GM12872 (cell line): ENCODE results near the gene DIPK1B.

Experiments
- TF ChIP-seq, protein P1 (sequence below): IDR thresholded peaks from 3 replicates; pipeline ENCODE4 v1.5.1; 2011; ENCODE audit warnings: low read depth, mild to moderate bottlenecking, low read length, moderate library complexity; ENCODE audit not compliant: insufficient read depth

Gene DIPK1B

DNA sequence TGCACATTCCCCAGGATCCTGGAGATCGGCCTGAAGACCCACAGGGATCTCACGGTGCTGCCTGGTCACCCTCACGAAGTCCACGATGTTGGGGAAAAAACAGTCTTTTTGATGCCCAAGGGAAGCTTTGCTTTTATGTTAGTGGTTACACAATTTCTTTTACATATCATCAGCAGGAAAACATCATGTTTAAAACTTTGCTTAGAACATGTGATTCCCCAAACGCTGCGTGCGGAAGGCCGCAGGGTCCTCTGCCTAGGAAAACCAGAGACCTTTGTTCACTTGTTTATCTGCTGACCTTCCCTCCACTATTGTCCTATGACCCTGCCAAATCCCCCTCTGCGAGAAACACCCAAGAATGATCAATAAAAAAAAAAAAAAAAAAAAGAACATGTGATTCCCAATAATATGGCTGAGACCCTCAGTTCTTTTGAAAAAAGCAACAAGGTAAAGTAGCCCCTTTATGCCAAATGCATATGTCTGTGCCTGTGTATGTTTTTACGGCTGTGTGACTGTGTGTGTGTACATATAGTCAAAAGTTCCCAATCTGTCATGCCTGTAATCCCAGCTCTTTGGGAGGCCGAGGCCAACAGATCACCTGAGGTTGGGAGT, 13.6 kb upstream of the DIPK1B start:
- TF ChIP-seq, protein P1, sequence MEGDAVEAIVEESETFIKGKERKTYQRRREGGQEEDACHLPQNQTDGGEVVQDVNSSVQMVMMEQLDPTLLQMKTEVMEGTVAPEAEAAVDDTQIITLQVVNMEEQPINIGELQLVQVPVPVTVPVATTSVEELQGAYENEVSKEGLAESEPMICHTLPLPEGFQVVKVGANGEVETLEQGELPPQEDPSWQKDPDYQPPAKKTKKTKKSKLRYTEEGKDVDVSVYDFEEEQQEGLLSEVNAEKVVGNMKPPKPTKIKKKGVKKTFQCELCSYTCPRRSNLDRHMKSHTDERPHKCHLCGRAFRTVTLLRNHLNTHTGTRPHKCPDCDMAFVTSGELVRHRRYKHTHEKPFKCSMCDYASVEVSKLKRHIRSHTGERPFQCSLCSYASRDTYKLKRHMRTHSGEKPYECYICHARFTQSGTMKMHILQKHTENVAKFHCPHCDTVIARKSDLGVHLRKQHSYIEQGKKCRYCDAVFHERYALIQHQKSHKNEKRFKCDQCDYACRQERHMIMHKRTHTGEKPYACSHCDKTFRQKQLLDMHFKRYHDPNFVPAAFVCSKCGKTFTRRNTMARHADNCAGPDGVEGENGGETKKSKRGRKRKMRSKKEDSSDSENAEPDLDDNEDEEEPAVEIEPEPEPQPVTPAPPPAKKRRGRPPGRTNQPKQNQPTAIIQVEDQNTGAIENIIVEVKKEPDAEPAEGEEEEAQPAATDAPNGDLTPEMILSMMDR, result no peak

DNA sequence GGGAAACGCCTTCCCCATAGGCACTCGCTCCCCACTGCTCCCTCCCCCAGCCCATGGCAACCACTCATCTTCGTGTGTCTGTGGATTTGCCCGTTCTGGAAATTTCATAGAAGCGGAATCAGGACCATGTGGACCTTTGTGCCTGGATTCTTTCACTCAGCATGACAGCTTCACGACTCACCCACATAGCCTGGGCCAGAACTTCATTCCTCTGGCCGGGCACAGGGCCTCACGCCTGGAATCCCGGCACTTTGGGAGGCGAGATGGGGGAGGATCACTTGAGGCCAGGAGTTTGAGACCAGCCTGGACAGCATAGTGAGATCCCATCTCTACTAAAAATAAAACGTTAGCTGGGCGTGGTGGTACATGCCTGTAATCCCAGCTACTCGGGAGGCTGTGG, 12.1 kb upstream of the DIPK1B start:
- TF ChIP-seq, protein P1, result no peak

DNA sequence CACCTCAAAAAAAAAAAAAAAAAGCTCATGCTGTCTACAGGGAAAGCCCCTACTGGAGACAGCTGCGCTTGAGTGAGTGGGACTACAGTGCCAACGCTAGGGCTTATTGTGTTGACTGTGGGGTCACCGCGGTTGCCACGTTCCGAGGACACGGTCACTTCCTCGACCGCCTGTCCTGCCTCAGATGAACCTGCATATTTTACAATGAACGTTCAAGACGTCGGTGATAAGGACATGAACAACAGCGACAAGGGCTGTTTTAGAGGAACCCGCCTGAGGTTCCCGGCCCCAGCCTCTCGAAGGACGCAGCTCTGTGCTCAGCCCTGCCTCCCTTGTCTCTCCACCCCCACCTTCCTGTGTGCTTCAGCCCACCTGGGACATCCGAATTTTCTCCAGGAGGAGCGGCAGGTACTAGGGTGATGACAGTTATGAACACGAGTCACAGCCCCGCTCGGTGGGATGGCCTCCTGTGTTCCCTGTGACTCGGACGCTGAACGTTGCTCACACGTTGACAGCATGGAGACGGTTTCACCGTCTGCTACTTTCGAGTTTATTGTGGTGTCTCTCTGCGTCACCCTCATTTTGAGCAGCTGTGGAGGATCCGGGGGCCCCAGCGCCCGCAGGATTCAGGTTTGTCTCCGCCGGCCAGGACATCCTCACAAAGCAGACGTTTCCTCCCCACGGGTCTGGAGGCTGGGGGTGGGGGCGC, 11.3 kb upstream of the DIPK1B start:
- TF ChIP-seq, protein P1, result no peak

DNA sequence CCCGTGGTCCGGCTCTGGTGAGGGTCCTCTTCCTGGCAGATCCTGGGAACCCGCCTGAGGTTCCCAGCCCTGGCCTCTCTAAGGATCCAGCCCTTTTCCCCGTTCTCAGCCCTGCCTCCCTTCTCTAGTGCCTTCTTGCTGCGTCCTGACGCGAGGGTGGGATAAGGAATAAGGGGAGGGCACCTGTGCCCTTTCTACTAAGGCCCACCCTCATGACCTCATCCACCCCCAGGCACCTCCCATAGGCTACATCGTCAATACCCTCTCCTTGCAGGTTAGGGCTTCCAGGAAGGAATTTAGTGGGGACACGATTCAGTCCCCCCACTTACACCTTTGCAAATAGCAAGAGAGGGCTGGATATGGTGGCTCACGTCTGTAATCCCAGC, 10.7 kb upstream of the DIPK1B start:
- TF ChIP-seq, protein P1, result no peak

DNA sequence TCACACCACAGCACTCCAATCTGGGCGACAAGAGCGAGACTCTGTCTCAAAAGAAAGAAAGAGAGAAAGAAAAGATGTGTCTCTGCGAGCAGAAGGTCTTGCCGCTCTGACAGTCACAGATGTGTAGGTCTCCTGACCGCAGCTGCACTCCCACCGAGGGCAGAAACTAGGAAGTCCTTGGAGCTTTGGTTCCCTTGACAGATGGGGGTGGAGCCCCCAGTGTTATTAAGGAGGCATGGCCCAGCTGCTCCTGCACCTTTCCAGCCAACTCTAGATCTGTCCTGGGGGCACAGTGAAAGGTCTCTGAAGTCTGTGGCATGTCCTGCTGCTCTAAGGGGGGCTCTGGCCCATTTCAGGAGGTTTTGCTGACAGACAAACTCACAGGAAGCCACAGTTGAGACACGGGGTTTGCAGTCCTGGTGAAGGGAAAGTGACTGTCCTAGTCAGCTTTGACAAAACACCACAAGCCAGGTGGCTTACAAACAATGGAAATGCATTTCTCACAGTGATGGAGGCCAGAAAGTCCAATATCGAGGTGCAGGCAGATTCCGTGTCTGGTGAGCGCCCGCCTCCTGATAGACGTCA, 9.0 kb upstream of the DIPK1B start:
- TF ChIP-seq, protein P1, result no peak

DNA sequence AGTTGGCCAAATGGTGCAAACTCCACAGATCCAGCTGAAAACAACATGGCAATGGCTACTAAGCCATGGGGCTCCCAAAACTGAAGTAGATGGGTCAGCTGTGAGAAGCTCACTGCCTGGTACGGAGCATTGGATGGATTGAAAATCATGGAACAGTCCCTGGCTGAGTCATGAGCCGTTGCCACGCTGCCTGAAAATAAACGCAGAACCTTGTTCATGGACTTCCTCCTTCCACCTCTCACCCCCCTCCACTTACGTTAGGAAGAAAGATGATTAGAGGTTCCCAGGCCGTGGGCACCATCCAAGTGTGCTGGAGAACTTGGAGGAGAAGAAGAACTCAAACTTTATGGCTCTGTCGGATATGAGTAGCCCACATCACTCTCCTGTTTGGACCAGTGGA, 6.8 kb upstream of the DIPK1B start:
- TF ChIP-seq, protein P1, result no peak

DNA sequence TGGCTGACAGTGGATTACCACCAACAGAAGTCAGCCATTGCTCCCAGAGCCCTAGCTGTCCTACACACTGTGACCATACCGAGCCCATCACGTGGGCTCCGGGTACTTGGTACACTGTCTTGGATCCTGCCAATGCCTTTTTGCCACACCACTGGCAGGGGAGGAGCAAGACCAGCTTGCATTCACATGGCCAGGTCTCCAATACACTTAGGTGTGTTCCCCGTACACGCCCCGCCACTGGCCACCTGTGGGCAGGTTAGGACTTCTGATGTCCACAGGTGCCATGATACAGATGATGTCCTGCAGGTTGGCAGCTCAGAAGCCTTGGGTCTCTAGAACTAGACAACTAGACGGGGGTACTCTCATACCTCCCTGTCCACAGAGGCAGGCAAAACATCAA, 5.4 kb upstream of the DIPK1B start:
- TF ChIP-seq, protein P1, result no peak
